ENCODE results near the gene TPD52L1. TPM values are rescaled to one million over a fixed set of nuclear protein-coding genes. Genes with fewer than 3 reads are reported as not detected.

Gene TPD52L1
- total and polyA plus RNA-seq, 8 donors = 21.2 to 51.6 (median 24.4) TPM

- Histone ChIP-seq H3K9me3 (no peaks in the 10 kb centered on the region), H3K27me3 (no peaks in the 10 kb centered on the region), H3K36me3 (no peaks in the 10 kb centered on the region), H3K4me1 (no peaks in the 10 kb centered on the region), H3K27ac (no peak overlapping the region), H3K4me3 (no peak overlapping the region)
- no peak for DNase-seq
- TF ChIP-seq, protein P1, sequence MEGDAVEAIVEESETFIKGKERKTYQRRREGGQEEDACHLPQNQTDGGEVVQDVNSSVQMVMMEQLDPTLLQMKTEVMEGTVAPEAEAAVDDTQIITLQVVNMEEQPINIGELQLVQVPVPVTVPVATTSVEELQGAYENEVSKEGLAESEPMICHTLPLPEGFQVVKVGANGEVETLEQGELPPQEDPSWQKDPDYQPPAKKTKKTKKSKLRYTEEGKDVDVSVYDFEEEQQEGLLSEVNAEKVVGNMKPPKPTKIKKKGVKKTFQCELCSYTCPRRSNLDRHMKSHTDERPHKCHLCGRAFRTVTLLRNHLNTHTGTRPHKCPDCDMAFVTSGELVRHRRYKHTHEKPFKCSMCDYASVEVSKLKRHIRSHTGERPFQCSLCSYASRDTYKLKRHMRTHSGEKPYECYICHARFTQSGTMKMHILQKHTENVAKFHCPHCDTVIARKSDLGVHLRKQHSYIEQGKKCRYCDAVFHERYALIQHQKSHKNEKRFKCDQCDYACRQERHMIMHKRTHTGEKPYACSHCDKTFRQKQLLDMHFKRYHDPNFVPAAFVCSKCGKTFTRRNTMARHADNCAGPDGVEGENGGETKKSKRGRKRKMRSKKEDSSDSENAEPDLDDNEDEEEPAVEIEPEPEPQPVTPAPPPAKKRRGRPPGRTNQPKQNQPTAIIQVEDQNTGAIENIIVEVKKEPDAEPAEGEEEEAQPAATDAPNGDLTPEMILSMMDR (IDR thresholded peaks at IDR 0.05) = no peak
- ATAC-seq = no peak
- no peak for FAIRE-seq
- intact Hi-C loops (cut with DNase I) = no loop called here
- 66 to 74% methylated on average over 1 of the region's 1 CpG for WGBS, 2 donors
Measured at GRCh38 chr6:125132058-125132457, 21.5 kb upstream of the TPD52L1 start.

GRCh38 chr6:125136378-125136777 is 17.2 kb upstream of the TPD52L1 start:
- Histone ChIP-seq H3K9me3 (no peaks in the 10 kb centered on the region), H3K36me3 (no peaks in the 10 kb centered on the region), H3K27ac (no peak overlapping the region), H3K27me3 (no peaks in the 10 kb centered on the region), H3K4me1 (no peaks in the 10 kb centered on the region), H3K4me3 (no peak overlapping the region)
- no peak for FAIRE-seq
- DNase-seq = no peak
- intact Hi-C loops (cut with DNase I) = no loop called here
- TF ChIP-seq, protein P1 (IDR thresholded peaks at IDR 0.05) = no peak
- ATAC-seq = no peak
- 69 to 70% methylated on average over 3 of the region's 3 CpGs for WGBS, 2 donors

DNA sequence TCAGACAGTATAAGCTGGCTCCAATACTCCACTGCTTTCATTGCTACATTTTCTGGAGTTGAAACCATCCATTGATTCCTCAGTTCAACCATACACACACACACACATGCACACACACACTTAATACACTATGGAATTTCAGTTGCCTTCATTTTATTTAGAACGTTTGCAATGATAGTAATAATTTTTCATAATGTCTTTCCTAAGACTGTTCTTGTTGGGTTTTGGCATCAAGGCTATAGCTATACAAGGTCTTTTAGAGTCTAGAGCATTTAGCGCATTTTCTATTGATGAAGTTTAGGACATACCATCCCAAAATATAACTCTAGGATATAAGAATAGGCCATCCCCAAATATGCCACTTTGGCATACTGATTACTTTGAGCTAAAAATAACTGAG is 15.5 kb upstream of the TPD52L1 start:
- ATAC-seq (no peak), FAIRE-seq (no peak), DNase-seq (no peak)
- no peaks in the 10 kb centered on the region for H3K4me1 ChIP-seq
- no peaks in the 10 kb centered on the region for H3K9me3 ChIP-seq
- TF ChIP-seq, protein P1 (IDR thresholded peaks at IDR 0.05) = no peak
- intact Hi-C loops (cut with DNase I) = no loop called here
- 80 to 86% methylated on average over 2 of the region's 2 CpGs for WGBS, 2 donors
- H3K36me3 ChIP-seq = no peaks in the 10 kb centered on the region
- no peak overlapping the region for H3K4me3 ChIP-seq
- no peaks in the 10 kb centered on the region for H3K27me3 ChIP-seq
- no peak overlapping the region for H3K27ac ChIP-seq

- no peak overlapping the region for H3K4me3 ChIP-seq
- no peaks in the 10 kb centered on the region for H3K36me3 ChIP-seq
- TF ChIP-seq, protein P1 (IDR thresholded peaks at IDR 0.05) = no peak
- DNase-seq (no peak), FAIRE-seq (no peak), ATAC-seq (no peak)
- H3K27ac ChIP-seq = no peak overlapping the region
- H3K4me1 ChIP-seq = no peaks in the 10 kb centered on the region
- H3K9me3 ChIP-seq = no peaks in the 10 kb centered on the region
- intact Hi-C loops (cut with DNase I) = no loop called here
- no peaks in the 10 kb centered on the region for H3K27me3 ChIP-seq
Measured at GRCh38 chr6:125140808-125141207, 12.8 kb upstream of the TPD52L1 start.

GRCh38 chr6:125142618-125143017 is 11.0 kb upstream of the TPD52L1 start:
- intact Hi-C loops (cut with DNase I) = no loop called here
- H3K4me3 ChIP-seq = no peak overlapping the region
- FAIRE-seq (no peak), DNase-seq (no peak), ATAC-seq (no peak)
- WGBS, 2 donors = 87 to 89% methylated on average over 2 of the region's 2 CpGs
- no peaks in the 10 kb centered on the region for H3K9me3 ChIP-seq
- H3K4me1 ChIP-seq = no peaks in the 10 kb centered on the region
- H3K27me3 ChIP-seq = no peaks in the 10 kb centered on the region
- no peak overlapping the region for H3K27ac ChIP-seq
- TF ChIP-seq, protein P1 (IDR thresholded peaks at IDR 0.05) = no peak
- no peaks in the 10 kb centered on the region for H3K36me3 ChIP-seq

Measured in pancreas (tissue), 10 donors.